SU-DHL-6 (cell line): Measurements from ENCODE around the gene RTF1.

Source experiments
- CTCF ChIP-seq: fragments of 200-600 bp; sonication (generic); IDR thresholded peaks from one replicate; pipeline ENCODE4 v1.5.1; 2017; ENCODE audit warnings: antibody characterized with exemption, mild to moderate bottlenecking, low read length, moderate library complexity; ENCODE audit not compliant: insufficient read depth, poor library complexity, severe bottlenecking
- EZH2phosphoT487 ChIP-seq: fragments of 200-600 bp; sonication (generic), shearing (Covaris generic); conservative IDR thresholded peaks from 2 replicates; pipeline ENCODE4 v1.6.1; 2018; ENCODE audit warnings: mild to moderate bottlenecking, antibody characterized with exemption, low read length, moderate library complexity, mixed read lengths

DNA sequence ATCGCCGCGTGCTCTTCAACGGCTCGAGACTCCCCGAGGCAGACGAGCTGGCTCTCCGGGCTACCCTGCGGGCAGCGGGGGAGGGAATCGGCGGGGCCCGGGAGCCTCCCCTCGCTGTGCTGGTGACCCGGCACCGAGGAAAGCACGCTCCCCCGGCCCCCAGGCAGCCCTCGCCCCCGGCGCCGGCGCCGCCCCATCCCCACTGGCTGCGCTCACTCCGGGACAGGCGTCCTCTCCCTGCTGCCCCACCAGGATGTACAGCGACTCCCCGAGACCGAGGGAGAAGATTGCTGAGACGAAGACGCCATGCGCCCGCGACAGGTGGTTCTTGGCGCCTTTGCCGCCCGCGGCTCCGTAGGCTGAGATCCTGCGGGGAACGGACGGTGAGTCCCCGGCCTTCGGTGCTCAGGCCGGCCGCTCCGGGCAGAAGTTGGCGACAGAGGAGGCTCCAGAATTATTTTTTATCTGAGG lies 95.0 kb downstream of the RTF1 start:
- no peak for TF ChIP-seq EZH2phosphoT487
- TF ChIP-seq CTCF: no peak
